Neural cell (in vitro differentiated cells): Measurements from ENCODE around the gene RPUSD3. TPM values are rescaled to one million over a fixed set of nuclear protein-coding genes. Genes with fewer than 3 reads are reported as not detected.

ENCODE experiments used
- H2AFZ ChIP-seq: fragments of 200-600, 300-800 bp; sonication (generic), shearing (Covaris generic); 2 replicates; pipeline ENCODE4 v1.6.0; 2014; ENCODE audit warnings: low read depth, mild to moderate bottlenecking, antibody characterized with exemption, low read length, moderate library complexity
- H3F3A ChIP-seq: fragments of 200-600 bp; shearing (Covaris generic); 2 replicates; pipeline ENCODE4 v1.6.1; 2016; ENCODE audit warnings: mild to moderate bottlenecking, moderate library complexity, mixed read lengths, antibody characterized with exemption, low read length; ENCODE audit not compliant: insufficient read depth, poor library complexity, severe bottlenecking
- H3K27ac ChIP-seq: fragments of 200-600, 300-800 bp; sonication (generic), shearing (Covaris generic); 2 replicates; pipeline ENCODE4 v1.5.1; 2014; ENCODE audit warnings: mild to moderate bottlenecking, low read length, moderate library complexity
- H3K27me3 ChIP-seq: fragments of 300-800, 200-600 bp; sonication (generic), shearing (Covaris generic); 2 replicates; pipeline ENCODE4 v1.6.0; 2014; ENCODE audit warnings: mild to moderate bottlenecking, low read depth, low read length, moderate library complexity; ENCODE audit not compliant: insufficient read depth
- H3K36me3 ChIP-seq: fragments of 300-800, 200-600 bp; sonication (generic), shearing (Covaris generic); 2 replicates; pipeline ENCODE4 v1.5.1; 2014; ENCODE audit warnings: mild to moderate bottlenecking, antibody characterized with exemption, low read length, moderate library complexity; ENCODE audit not compliant: insufficient read depth
- H3K4me2 ChIP-seq: fragments of 300-800, 200-600 bp; sonication (generic), shearing (Covaris generic); 2 replicates; pipeline ENCODE4 v1.6.0; 2014; ENCODE audit warnings: mild to moderate bottlenecking, low read length
- H3K4me3 ChIP-seq: fragments of 300-800, 200-600 bp; sonication (generic), shearing (Covaris generic); 2 replicates; pipeline ENCODE4 v1.5.1; 2014; ENCODE audit warnings: mild to moderate bottlenecking, low read length, moderate library complexity
- H3K79me2 ChIP-seq: fragments of 200-600 bp; shearing (Covaris generic); replicated peaks from 2 replicates; pipeline ENCODE4 v1.6.0; 2014; ENCODE audit warnings: mild to moderate bottlenecking, low read length, moderate library complexity; ENCODE audit not compliant: insufficient read depth
- H3K9ac ChIP-seq: fragments of 300-800, 200-600 bp; sonication (generic), shearing (Covaris generic); 2 replicates; pipeline ENCODE4 v1.6.1; 2016; ENCODE audit warnings: mild to moderate bottlenecking, low read length, mixed read lengths
- H3K9me2 ChIP-seq: fragments of 200-600 bp; shearing (Covaris generic); 2 replicates; pipeline ENCODE4 v1.6.1; 2016; ENCODE audit warnings: mild to moderate bottlenecking, low read length, mixed read lengths; ENCODE audit not compliant: insufficient read depth
- H3K9me3 ChIP-seq: fragments of 200-600, 300-800 bp; sonication (generic), shearing (Covaris generic); 2 replicates; pipeline ENCODE4 v1.6.1; 2016; ENCODE audit warnings: mild to moderate bottlenecking, mixed run types, low read length, moderate library complexity, mixed read lengths
- H4K20me1 ChIP-seq: fragments of 200-600 bp; shearing (Covaris generic); 2 replicates; pipeline ENCODE4 v1.6.1; 2016; ENCODE audit warnings: mild to moderate bottlenecking, mixed run types; ENCODE audit not compliant: insufficient read depth
- EP300 ChIP-seq: fragments of 450-650 bp; conservative IDR thresholded peaks from 2 replicates; pipeline ENCODE4 v1.6.1; 2014; ENCODE audit warnings: antibody characterized with exemption, mild to moderate bottlenecking, moderate library complexity; ENCODE audit not compliant: poor library complexity, severe bottlenecking
- EZH2 ChIP-seq: fragments of 200-600, 300-800 bp; shearing (Covaris generic), sonication (generic); IDR thresholded peaks from 2 replicates; pipeline ENCODE4 v1.6.1; 2014; ENCODE audit warnings: antibody characterized with exemption, low read length, borderline replicate concordance, mild to moderate bottlenecking; ENCODE audit not compliant: insufficient read depth, poor library complexity, severe bottlenecking
- MXI1 ChIP-seq: fragments of 450-650 bp; conservative IDR thresholded peaks from 2 replicates; pipeline ENCODE4 v1.6.1; 2014; ENCODE audit warnings: antibody characterized with exemption, mild to moderate bottlenecking; ENCODE audit not compliant: poor library complexity, severe bottlenecking
- POLR2AphosphoS5 ChIP-seq: IDR thresholded peaks from 2 replicates; pipeline ENCODE4 v1.6.1; 2012
- RAD21 ChIP-seq: fragments of 450-650 bp; conservative IDR thresholded peaks from 2 replicates; pipeline ENCODE4 v1.6.1; 2014; ENCODE audit warnings: antibody characterized with exemption, mild to moderate bottlenecking, moderate library complexity
- SMC3 ChIP-seq: fragments of 450-650 bp; conservative IDR thresholded peaks from 2 replicates; pipeline ENCODE4 v1.6.1; 2014; ENCODE audit warnings: antibody characterized with exemption, mild to moderate bottlenecking, moderate library complexity; ENCODE audit not compliant: poor library complexity
- TAF1 ChIP-seq: IDR thresholded peaks from 2 replicates; pipeline ENCODE4 v1.6.1; 2012; ENCODE audit warnings: low read depth
- polyA plus RNA-seq: library from polyadenylated mRNA; depleted of rRNA; stranded (reverse); fragments of >200 nt; gene quantifications from 2 replicates; pipeline ENCODE4 v1.2.3, GENCODE V29; 2014
- TF ChIP-seq, protein P1 (sequence below): IDR thresholded peaks from 2 replicates; pipeline ENCODE4 v1.6.1; 2012; ENCODE audit warnings: borderline replicate concordance
- TF ChIP-seq, protein P2 (sequence below): fragments of 450-650 bp; IDR thresholded peaks from 2 replicates; pipeline ENCODE4 v1.5.1; 2014; ENCODE audit warnings: antibody characterized with exemption, mild to moderate bottlenecking, moderate library complexity; ENCODE audit not compliant: poor library complexity, severe bottlenecking

RPUSD3 gene
- polyA plus RNA-seq, 1 donor from 2014 or later = 35.2 TPM

DNA sequence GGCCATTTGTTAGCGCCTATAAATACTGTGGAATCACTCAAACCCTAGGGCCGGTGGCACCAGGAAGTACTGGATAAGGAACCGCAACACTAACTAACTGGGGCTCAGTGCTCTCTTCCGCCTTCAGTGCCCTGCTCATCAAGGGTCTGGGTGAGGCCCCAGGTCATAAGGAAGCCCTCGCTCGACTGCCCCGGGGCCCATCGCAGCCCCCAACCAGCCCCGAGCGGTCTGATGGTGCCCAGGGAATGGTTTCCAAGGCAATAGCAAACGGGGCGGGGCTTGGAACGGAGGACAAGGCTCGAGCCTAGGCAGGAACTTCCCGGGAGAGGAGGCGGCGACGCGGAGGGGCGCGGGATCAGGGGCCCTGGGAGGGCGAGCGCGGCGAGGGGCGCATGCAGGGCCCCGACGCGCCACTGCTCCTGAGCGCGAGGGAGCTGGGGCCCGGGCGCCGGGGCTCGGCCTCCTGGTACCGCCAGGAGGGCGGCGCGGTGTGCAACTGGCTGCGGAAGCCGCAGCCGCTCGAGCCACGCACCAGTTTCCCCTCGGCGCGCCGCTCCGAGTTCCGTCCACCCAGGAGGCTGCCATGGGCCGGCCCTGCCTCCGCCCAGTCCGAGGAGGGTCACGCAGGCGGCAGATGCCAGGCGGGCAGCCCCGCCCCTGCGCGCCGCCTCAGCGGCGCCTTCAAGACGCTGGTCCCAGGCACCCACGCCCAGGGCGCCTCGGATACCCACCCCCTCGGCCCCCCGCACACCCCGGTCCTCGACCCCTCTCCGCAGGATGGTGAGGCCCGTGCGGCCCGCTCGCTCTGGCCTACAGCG lies 34.0 kb downstream of the RPUSD3 start, which contains the start of gene TTLL3:
Gene TTLL3, plus strand, starts transcription at position 648 of the 818 bp plus-strand sequence. CDS start 400 bp downstream, outside the sequence.
- H3K9me3 ChIP-seq = no peaks in the 10 kb centered on the region
- H3F3A ChIP-seq = no peaks in the 10 kb centered on the region
- H3K4me3 ChIP-seq = peak within 1 kb of the TSS; percentile 66
- peak within 1 kb of the TSS; percentile 66 for H3K9ac ChIP-seq
- H3K27me3 ChIP-seq = no peaks in the 10 kb centered on the region
- peak within 1 kb of the TSS; percentile 10 for H3K4me2 ChIP-seq
- H3K9me2 ChIP-seq = no peaks in the 10 kb centered on the region
- H4K20me1 ChIP-seq = no peaks in the 10 kb centered on the region
- peak within 1 kb of the TSS; percentile 52 for H2AFZ ChIP-seq
- TF ChIP-seq TAF1 (no peak), POLR2AphosphoS5 (peak; percentile 17)
- H3K27ac ChIP-seq = no peak within 1 kb of the TSS
- H3K36me3 ChIP-seq = no peaks in the 10 kb centered on the region
- H3K79me2 ChIP-seq = no peaks in the 10 kb centered on the region

DNA sequence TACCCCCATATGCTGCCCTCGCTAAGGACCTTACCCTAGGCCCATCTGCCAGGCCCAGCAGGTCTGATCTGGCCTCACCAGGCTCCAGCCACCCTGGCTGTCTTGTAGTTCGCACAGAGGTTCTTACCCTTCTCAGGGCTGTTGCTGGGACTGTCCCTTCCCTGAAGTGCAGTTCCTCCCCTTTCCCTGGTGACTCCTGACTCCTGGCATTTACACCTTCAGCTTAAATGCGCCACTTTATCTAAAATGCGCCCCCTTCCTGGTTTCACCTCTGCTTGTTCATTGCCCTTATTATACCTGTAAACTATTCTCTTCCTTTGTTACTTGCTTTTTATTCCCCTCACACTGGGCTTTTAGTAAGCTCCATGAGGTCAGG lies 34.6 kb downstream of the RPUSD3 start:
- Histone ChIP-seq H3K79me2 (no peaks in the 10 kb centered on the region), H3F3A (no peaks in the 10 kb centered on the region), H2AFZ (peak overlapping the region; percentile 52), H3K9me2 (no peaks in the 10 kb centered on the region), H3K27ac (no peak overlapping the region), H3K27me3 (no peaks in the 10 kb centered on the region), H3K9me3 (no peaks in the 10 kb centered on the region), H3K36me3 (no peaks in the 10 kb centered on the region), H3K4me3 (peak overlapping the region; percentile 66), H4K20me1 (no peaks in the 10 kb centered on the region), H3K9ac (peak overlapping the region; percentile 66), H3K4me2 (no peak overlapping the region)
- TF ChIP-seq, protein P1, sequence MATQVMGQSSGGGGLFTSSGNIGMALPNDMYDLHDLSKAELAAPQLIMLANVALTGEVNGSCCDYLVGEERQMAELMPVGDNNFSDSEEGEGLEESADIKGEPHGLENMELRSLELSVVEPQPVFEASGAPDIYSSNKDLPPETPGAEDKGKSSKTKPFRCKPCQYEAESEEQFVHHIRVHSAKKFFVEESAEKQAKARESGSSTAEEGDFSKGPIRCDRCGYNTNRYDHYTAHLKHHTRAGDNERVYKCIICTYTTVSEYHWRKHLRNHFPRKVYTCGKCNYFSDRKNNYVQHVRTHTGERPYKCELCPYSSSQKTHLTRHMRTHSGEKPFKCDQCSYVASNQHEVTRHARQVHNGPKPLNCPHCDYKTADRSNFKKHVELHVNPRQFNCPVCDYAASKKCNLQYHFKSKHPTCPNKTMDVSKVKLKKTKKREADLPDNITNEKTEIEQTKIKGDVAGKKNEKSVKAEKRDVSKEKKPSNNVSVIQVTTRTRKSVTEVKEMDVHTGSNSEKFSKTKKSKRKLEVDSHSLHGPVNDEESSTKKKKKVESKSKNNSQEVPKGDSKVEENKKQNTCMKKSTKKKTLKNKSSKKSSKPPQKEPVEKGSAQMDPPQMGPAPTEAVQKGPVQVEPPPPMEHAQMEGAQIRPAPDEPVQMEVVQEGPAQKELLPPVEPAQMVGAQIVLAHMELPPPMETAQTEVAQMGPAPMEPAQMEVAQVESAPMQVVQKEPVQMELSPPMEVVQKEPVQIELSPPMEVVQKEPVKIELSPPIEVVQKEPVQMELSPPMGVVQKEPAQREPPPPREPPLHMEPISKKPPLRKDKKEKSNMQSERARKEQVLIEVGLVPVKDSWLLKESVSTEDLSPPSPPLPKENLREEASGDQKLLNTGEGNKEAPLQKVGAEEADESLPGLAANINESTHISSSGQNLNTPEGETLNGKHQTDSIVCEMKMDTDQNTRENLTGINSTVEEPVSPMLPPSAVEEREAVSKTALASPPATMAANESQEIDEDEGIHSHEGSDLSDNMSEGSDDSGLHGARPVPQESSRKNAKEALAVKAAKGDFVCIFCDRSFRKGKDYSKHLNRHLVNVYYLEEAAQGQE = no peak
- no peak for TF ChIP-seq EZH2
- TF ChIP-seq TAF1 = no peak
- no peak for TF ChIP-seq POLR2AphosphoS5
- no peak for TF ChIP-seq RAD21
- TF ChIP-seq SMC3 = no peak
- no peak for TF ChIP-seq MXI1
- TF ChIP-seq EP300 = no peak
- TF ChIP-seq, protein P2, sequence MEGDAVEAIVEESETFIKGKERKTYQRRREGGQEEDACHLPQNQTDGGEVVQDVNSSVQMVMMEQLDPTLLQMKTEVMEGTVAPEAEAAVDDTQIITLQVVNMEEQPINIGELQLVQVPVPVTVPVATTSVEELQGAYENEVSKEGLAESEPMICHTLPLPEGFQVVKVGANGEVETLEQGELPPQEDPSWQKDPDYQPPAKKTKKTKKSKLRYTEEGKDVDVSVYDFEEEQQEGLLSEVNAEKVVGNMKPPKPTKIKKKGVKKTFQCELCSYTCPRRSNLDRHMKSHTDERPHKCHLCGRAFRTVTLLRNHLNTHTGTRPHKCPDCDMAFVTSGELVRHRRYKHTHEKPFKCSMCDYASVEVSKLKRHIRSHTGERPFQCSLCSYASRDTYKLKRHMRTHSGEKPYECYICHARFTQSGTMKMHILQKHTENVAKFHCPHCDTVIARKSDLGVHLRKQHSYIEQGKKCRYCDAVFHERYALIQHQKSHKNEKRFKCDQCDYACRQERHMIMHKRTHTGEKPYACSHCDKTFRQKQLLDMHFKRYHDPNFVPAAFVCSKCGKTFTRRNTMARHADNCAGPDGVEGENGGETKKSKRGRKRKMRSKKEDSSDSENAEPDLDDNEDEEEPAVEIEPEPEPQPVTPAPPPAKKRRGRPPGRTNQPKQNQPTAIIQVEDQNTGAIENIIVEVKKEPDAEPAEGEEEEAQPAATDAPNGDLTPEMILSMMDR = no peak
